ENCODE data around the gene PPM1E.

DNA sequence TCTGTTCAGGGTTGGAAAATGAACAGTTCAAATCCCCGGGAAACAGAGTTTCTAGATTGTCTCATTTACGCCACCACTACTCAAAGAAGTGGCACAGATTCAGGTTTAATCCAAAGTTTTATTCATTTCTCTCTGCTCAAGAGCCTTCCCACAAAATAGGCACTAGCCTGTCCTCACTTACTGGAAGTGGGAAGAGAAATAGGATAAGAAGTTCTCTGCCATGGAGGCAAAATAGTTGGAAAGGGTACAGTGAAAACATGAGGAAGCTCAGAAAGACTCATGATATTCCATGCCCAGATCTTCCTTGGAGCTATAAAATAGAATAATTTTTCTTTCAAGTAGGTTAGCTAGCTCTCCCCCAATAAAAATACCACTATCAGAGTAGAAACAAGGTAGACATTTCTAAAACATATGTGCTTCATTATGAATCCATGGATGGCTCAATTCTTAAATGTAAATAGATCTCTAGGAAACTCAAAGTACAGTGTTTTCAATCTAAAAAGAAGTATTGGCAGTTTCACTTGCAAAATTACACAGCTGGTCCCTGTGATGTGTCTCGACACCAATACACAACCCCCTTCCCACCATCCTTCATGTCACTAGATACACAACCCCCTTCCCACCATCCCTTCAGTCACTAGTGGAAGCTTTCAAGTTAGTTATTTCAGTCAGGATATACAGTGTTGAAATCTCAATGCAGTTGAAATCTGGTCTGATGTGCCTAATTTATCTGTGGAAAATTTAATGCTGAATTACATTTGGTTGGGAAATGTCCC lies 225.2 kb downstream of the PPM1E start:
- TF ChIP-seq, protein P1, sequence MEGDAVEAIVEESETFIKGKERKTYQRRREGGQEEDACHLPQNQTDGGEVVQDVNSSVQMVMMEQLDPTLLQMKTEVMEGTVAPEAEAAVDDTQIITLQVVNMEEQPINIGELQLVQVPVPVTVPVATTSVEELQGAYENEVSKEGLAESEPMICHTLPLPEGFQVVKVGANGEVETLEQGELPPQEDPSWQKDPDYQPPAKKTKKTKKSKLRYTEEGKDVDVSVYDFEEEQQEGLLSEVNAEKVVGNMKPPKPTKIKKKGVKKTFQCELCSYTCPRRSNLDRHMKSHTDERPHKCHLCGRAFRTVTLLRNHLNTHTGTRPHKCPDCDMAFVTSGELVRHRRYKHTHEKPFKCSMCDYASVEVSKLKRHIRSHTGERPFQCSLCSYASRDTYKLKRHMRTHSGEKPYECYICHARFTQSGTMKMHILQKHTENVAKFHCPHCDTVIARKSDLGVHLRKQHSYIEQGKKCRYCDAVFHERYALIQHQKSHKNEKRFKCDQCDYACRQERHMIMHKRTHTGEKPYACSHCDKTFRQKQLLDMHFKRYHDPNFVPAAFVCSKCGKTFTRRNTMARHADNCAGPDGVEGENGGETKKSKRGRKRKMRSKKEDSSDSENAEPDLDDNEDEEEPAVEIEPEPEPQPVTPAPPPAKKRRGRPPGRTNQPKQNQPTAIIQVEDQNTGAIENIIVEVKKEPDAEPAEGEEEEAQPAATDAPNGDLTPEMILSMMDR (conservative IDR thresholded peaks at IDR 0.05; ENCODE audit: low read length), result no peak
- TF ChIP-seq EZH2phosphoT487 (IDR thresholded peaks at IDR 0.05; ENCODE audit: borderline replicate concordance, low read depth, low read length), result no peak
